ENCODE data around the gene NOX3. TPM values are rescaled to one million over a fixed set of nuclear protein-coding genes. Genes with fewer than 3 reads are reported as not detected.
A peak's percentile ranks its signal among the peaks of the same experiment; 100 is the strongest.

Gene NOX3
- total and polyA plus RNA-seq, 2 of the 8 experiments (the other 6 are each of a cell fraction or from before 2014, with no cell fraction given): not detected

- H3K9ac ChIP-seq (replicated peaks in 1 of 4; ENCODE audit: extremely low read depth in 1 of 4, low read depth in 3 of 4, low read length in 3 of 4): no peak overlapping the region
- H3K23me2 ChIP-seq (ENCODE audit: low read depth, low read length): no peaks in the 10 kb centered on the region
- H2BK15ac ChIP-seq (ENCODE audit: low read length): no peak overlapping the region
- peaks cover 0 to 3% of the 10 kb centered on the region in 2 experiments; a peak in 1 of 4 replicates for H3K9me3 ChIP-seq (ENCODE audit: insufficient read depth in 2 of 2, low read depth in 1 of 2, low read length in 1 of 2)
- no peak overlapping the region for H3K4me2 ChIP-seq (ENCODE audit: insufficient read depth in 1 of 2, low read depth in 2 of 2, low read length in 2 of 2)
- WGBS, 2 experiments (ENCODE audit: extremely low coverage in 1 of 2, insufficient coverage in 1 of 2, insufficient read length in 1 of 2, insufficient replicate concordance in 2 of 2, low coverage in 1 of 2, low lambda C conversion rate in 2 of 2, missing lambda C conversion rate in 1 of 2): 89% methylated on average over 2 of the region's 2 CpGs; no CpG with 5 or more reads in 1 of the 2 experiments
- ChIA-PET POLR2A (ENCODE audit: partially characterized antibody) (no interaction called here), CTCF (ENCODE audit: partially characterized antibody) (interaction anchor here (1.4 to 1.5 kb wide), 2 partner anchors 82 to 84 kb away, joined by 3 to 6 read pairs; no protein-coding TSS in a partner anchor)
- H3K4me1 ChIP-seq (replicated peaks in 1 of 4; ENCODE audit: control insufficient read depth in 3 of 4, insufficient read depth in 4 of 4, low read length in 3 of 4): no peaks in the 10 kb centered on the region; a peak in 1 of 7 replicates
- H2AK5ac ChIP-seq (ENCODE audit: low read depth, low read length): no peak overlapping the region
- H3K4me3 ChIP-seq (ENCODE audit: extremely low read depth in 1 of 4, insufficient read depth in 2 of 4, low read depth in 3 of 4, low read length in 4 of 4): no peak overlapping the region
- H4K20me1 ChIP-seq (replicated peaks in 1 of 2; ENCODE audit: control insufficient read depth in 1 of 2, insufficient read depth in 2 of 2, low read length in 2 of 2): no peaks in the 10 kb centered on the region
- H2BK20ac ChIP-seq (ENCODE audit: low read length): no peak overlapping the region
- H3K4ac ChIP-seq (replicated peaks; ENCODE audit: insufficient read length, low read depth, low read length): no peak overlapping the region
- H3K18ac ChIP-seq (ENCODE audit: extremely low read depth, low read length): no peak overlapping the region
- no peak overlapping the region for H4K91ac ChIP-seq (replicated peaks; ENCODE audit: insufficient read length, low read length)
- H3K56ac ChIP-seq (replicated peaks; ENCODE audit: insufficient read length, low read depth, low read length): no peak overlapping the region
- no peaks in the 10 kb centered on the region for H3K79me1 ChIP-seq (ENCODE audit: low read depth, low read length)
- no peaks in the 10 kb centered on the region for H3K27me3 ChIP-seq (replicated peaks in 1 of 4; ENCODE audit: control insufficient read depth in 3 of 4, extremely low read depth in 1 of 4, insufficient read depth in 3 of 4, low read length in 3 of 4)
- no peak for FAIRE-seq
- no peak overlapping the region for H3K27ac ChIP-seq (ENCODE audit: low read depth, low read length)
- H2AFZ ChIP-seq (ENCODE audit: low read length): no peak overlapping the region
- H3K36me3 ChIP-seq (ENCODE audit: control insufficient read depth in 2 of 4, insufficient read depth in 4 of 4, low read length in 3 of 4): no peaks in the 10 kb centered on the region
- H4K8ac ChIP-seq (ENCODE audit: extremely low read depth, insufficient read depth, low read length): no peak overlapping the region
- H3K79me2 ChIP-seq (ENCODE audit: control insufficient read depth in 1 of 2, insufficient read depth in 2 of 2, low read length in 2 of 2): no peaks in the 10 kb centered on the region
- no peak overlapping the region for H2BK5ac ChIP-seq (ENCODE audit: low read depth, low read length)
- no peak overlapping the region for H4K5ac ChIP-seq (ENCODE audit: insufficient read length, low read depth, low read length)
- no peak overlapping the region for H3K23ac ChIP-seq (ENCODE audit: insufficient read length)
- H2BK12ac ChIP-seq (ENCODE audit: low read depth, low read length): peak overlapping the region; percentile 42; the same call in 1 of the 2 replicates
- no peak overlapping the region for H3K14ac ChIP-seq (ENCODE audit: insufficient read length)
- no peak overlapping the region for H2BK120ac ChIP-seq (replicated peaks; ENCODE audit: low read depth, low read length)
- DNase-seq (ENCODE audit: low read depth in 1 of 2, low spot score in 2 of 2): no peak
- TF ChIP-seq CHD2 (IDR thresholded peaks at IDR 0.05; ENCODE audit: low read length): no peak
- no peak for TF ChIP-seq EGR1 (IDR thresholded peaks at IDR 0.05; ENCODE audit: borderline replicate concordance, low read depth, low read length)
Measured at GRCh38 chr6:155492061-155492735, 36.6 kb upstream of the NOX3 start.
